NT2/D1 (cell line): ENCODE measurements around the gene MBP.
"Not testable (repeated sequence)": the region's sequence is repeated elsewhere in the genome, so short reads cannot be mapped to it uniquely, and the experiment has no call there.

Experiments
- DNase-seq: peaks from one replicate; pipeline ENCODE4 v3.0.0-alpha.2; 2011; ENCODE audit warnings: low read depth, low spot score
- H3K27me3 ChIP-seq: 2 replicates; pipeline ENCODE4 v1.6.0; 2011; ENCODE audit warnings: mild to moderate bottlenecking; ENCODE audit not compliant: insufficient read length, insufficient read depth
- H3K36me3 ChIP-seq: 2 replicates; pipeline ENCODE4 v1.6.1; 2011; ENCODE audit warnings: mild to moderate bottlenecking, low read length, mixed read lengths; ENCODE audit not compliant: insufficient read depth, insufficient read length
- H3K4me1 ChIP-seq: 2 replicates; pipeline ENCODE4 v1.5.1; 2011; ENCODE audit not compliant: insufficient read depth, insufficient read length
- H3K4me3 ChIP-seq: 2 replicates; pipeline ENCODE4 v1.5.1; 2011; ENCODE audit warnings: low read depth; ENCODE audit not compliant: insufficient read length
- H3K9ac ChIP-seq: 2 replicates; pipeline ENCODE4 v1.6.0; 2011; ENCODE audit warnings: low read depth; ENCODE audit not compliant: insufficient read length
- H3K9me3 ChIP-seq: 2 replicates; pipeline ENCODE4 v1.5.1; 2011; ENCODE audit warnings: mild to moderate bottlenecking, low read length; ENCODE audit not compliant: insufficient read depth
- SUZ12 ChIP-seq: IDR thresholded peaks from 2 replicates; pipeline ENCODE4 v1.6.1; 2011; ENCODE audit not compliant: insufficient read length, insufficient read depth; ENCODE audit errors: extremely low read depth
- YY1 ChIP-seq: IDR thresholded peaks from 2 replicates; pipeline ENCODE4 v1.6.1; 2011; ENCODE audit not compliant: insufficient read length, insufficient read depth
- ZNF274 ChIP-seq: IDR thresholded peaks from 2 replicates; pipeline ENCODE4 v1.6.1; 2011; ENCODE audit warnings: mild to moderate bottlenecking, low read depth, low read length

The MBP gene

DNA sequence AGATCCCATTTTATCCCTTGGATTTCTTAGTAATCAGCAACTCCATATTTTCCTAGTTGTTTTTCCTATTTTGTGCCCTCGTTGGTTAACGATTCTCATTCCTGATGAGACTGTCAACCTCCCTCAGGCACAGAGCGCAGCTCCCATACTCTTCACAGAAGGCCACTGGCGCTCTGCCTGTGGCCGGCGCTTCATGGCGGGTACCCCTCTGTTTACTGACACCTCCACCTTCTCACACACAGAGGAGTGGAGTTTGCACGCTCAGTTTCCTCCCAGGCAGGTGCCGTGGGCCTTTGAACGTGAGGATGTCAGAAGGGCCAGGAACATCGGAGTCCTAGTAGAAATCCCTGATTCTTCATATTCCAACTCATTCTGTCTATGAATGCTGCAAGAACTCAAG, 139.0 kb downstream of the MBP start:
- Histone ChIP-seq H3K4me3 (no peak overlapping the region), H3K36me3 (no peaks in the 10 kb centered on the region), H3K4me1 (peaks cover 2% of the 10 kb centered on the region), H3K9me3 (no peaks in the 10 kb centered on the region), H3K9ac (no peak overlapping the region), H3K27me3 (no peaks in the 10 kb centered on the region)
- DNase-seq: no peak
- TF ChIP-seq YY1: no peak
- TF ChIP-seq ZNF274: no peak
- no peak for TF ChIP-seq SUZ12

DNA sequence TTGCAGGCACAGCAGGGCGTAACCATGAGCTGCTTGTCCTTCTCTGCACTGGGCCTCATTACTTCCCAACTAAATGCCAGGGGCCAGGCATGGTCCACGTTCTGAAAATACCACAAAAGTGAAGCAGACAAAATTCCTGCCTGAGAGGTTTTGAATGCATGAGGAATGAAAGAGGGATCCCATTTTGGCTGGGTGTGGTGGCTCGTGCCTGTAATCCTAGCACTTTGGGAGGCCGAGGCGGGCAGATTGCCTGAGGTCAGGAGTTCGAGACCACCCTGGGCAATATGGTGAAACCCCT, 139.5 kb downstream of the MBP start:
- no peak overlapping the region for H3K4me3 ChIP-seq
- no peaks in the 10 kb centered on the region for H3K36me3 ChIP-seq
- H3K9me3 ChIP-seq: no peaks in the 10 kb centered on the region

DNA sequence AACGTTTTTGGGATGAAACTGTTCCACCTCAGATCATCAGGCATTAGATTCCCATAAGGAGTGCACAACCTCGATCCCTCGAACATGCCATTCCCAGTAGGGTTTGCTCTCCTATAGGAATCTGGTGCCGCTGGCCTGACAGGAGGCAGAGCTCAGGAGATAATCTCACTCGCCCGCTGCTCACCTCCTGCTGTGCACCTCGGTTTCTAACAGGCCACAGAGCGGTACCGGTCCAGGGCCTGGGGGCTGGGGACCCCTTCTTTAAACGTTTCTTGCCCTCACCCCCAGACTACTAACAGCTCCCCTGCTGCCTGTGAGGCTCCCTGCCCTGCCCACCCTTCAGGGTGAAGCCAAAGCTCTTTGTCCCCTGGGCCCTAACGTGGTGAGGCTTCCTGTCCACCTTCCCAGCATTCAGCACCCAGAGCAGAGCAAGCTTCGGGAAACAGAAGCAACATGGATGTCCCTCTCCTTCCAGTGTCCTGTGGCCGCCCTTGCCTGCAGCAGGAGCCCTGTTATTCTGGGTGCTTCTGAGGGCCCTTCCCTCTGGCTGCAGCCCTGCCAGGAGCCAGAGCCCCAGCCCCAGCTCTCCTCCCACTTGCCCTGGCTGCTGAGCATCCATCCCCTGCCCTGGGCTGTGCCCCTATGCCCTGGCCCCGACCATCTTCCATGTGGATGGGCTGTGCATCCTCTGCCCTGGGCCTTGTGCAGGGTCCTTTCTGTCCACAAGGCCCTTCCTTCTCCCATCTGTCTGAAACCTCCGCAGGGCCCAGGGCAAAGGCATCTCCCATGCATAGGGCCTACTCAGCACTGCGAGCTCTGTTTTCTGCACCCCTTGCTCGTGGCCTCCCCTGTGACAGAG, 140.1 kb downstream of the MBP start:
- Histone ChIP-seq H3K27me3 (no peaks in the 10 kb centered on the region), H3K4me3 (no peak overlapping the region), H3K4me1 (peaks cover 2% of the 10 kb centered on the region), H3K9ac (no peak overlapping the region), H3K9me3 (no peaks in the 10 kb centered on the region), H3K36me3 (no peaks in the 10 kb centered on the region)
- no peak for TF ChIP-seq ZNF274
- TF ChIP-seq SUZ12: no peak
- no peak for TF ChIP-seq YY1
- no peak for DNase-seq

More for the DNA sequence above, 139.5 kb downstream of the MBP start:
- Histone ChIP-seq H3K9ac (no peak overlapping the region), H3K4me1 (peaks cover 2% of the 10 kb centered on the region), H3K27me3 (no peaks in the 10 kb centered on the region)
- DNase-seq: no peak
- TF ChIP-seq YY1 (no peak), ZNF274 (no peak), SUZ12 (no peak)

DNA sequence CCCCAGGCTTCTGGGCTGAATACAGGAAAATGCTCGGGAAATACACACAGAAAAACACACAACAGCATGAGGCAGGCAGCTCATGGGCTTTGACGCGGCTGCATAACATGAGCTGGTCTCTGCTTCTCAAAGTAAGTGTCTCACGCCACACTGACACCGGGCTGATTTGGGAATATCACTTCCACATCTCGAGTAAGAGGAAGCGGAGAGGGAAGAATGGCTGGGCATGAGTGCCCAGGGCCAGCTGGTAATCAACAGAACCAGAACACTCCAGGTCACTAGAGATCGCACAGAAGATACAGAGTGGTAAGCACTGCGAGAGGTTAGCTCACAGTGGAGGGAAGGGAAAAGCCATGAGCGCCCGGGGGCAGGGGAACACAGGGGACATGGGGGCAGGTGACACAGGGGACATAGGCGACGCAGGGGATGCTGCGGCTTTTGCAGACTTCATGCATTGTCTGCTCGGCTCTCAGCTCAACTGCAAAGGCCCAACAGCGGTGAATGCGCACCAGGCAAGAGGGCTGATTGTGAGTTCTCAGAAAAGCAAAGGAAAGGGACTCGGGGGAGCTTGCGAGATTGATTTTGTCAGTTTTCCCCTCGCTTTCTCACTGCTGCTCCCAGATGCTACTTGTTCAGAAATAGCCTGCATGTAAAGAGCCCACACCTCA, 141.4 kb downstream of the MBP start:
- H3K27me3 ChIP-seq: no peaks in the 10 kb centered on the region
- no peak for DNase-seq
- H3K36me3 ChIP-seq: no peaks in the 10 kb centered on the region
- no peak for TF ChIP-seq SUZ12
- TF ChIP-seq ZNF274: no peak
- no peak for TF ChIP-seq YY1
- no peak overlapping the region for H3K9ac ChIP-seq
- H3K4me1 ChIP-seq: peaks cover 2% of the 10 kb centered on the region
- no peak overlapping the region for H3K4me3 ChIP-seq
- H3K9me3 ChIP-seq: no peaks in the 10 kb centered on the region

DNA sequence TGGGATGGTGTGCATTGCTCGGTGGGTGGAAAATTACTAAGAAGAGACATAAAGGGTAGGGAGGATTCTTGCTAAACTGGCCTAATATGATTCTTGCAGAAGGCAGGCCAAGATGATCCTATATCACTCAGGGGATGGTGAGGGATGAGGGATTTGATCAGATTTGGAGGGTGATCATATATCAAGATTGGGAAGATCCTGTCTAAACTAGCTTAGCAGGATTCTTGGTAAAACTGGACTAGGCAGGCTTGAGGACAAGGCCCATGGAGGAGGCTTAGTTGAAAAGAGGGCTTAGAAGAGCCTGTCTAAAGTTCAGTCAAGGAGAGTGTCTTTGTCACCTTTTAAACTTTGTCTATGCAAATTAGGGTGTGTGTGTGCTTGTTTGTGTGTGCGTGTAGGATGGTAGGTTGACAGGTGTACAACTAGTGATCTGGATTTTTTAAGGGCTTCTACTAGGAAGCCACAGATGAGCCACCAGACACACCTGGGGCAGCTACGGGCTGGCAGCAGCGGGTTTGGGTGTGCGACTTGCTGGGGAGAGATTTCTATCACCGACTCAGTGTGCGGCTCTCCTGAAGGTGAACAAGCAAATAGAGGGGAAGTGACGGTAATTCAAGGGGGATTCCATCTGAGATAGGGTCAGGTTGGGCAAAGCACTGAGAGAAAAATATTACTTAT, 142.1 kb downstream of the MBP start:
- not testable (repeated sequence) for DNase-seq, H3K4me1 ChIP-seq, H3K9ac ChIP-seq, H3K27me3 ChIP-seq, H3K36me3 ChIP-seq, H3K9me3 ChIP-seq, H3K4me3 ChIP-seq

DNA sequence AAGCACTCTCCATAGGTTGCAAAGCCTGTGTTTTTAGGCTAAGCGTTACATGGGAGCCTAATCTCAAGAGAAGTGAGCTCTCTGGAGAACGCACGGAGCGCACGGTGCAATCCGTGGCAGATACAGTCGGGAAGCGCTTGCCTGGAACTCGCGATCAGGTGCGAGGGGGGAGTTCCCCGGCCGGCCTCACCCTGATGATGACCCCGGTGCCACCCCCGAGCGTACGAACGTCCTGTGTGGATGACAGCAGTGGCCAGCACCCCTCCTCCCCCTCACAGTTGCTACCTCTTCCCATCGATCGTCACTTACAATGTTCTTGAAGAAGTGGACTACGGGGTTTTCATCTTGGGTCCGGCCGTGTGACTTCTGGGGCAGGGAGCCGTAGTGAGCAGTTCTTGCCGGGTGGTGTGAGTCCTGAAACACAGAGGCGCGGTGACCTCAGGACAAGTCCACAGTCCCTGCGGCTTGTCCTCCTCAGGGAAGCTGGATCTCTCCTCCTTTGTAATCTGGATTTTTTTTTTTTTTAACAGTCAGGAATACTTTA, 142.9 kb downstream of the MBP start:
- H3K27me3 ChIP-seq: no peaks in the 10 kb centered on the region

More for the DNA sequence above, 142.9 kb downstream of the MBP start:
- H3K9me3 ChIP-seq: no peaks in the 10 kb centered on the region
- no peak overlapping the region for H3K4me3 ChIP-seq
- TF ChIP-seq ZNF274: no peak
- no peak for TF ChIP-seq SUZ12
- no peak for TF ChIP-seq YY1
- H3K4me1 ChIP-seq: peaks cover 2% of the 10 kb centered on the region
- H3K36me3 ChIP-seq: no peaks in the 10 kb centered on the region
- DNase-seq: no peak
- no peak overlapping the region for H3K9ac ChIP-seq
